A172 (cell line): Measurements from ENCODE around the gene NPHP1. TPM values are rescaled to one million over a fixed set of nuclear protein-coding genes. Genes with fewer than 3 reads are reported as not detected.
"Not testable (repeated sequence)": the region's sequence is repeated elsewhere in the genome, so short reads cannot be mapped to it uniquely, and the experiment has no call there.

Experiments
- DNase-seq: peaks from one replicate; pipeline ENCODE4 v3.0.0-alpha.2; 2015; ENCODE audit warnings: low spot score
- total RNA-seq: library from RNA; depleted of rRNA; stranded (reverse); fragments of >200 nt; shearing (Covaris generic); gene quantifications from 2 replicates; pipeline ENCODE4 v1.2.3, GENCODE V29; 2014; rRNA removed

Gene NPHP1
- 17.4 and 25.7 TPM in 2 replicates for total RNA-seq

DNA sequence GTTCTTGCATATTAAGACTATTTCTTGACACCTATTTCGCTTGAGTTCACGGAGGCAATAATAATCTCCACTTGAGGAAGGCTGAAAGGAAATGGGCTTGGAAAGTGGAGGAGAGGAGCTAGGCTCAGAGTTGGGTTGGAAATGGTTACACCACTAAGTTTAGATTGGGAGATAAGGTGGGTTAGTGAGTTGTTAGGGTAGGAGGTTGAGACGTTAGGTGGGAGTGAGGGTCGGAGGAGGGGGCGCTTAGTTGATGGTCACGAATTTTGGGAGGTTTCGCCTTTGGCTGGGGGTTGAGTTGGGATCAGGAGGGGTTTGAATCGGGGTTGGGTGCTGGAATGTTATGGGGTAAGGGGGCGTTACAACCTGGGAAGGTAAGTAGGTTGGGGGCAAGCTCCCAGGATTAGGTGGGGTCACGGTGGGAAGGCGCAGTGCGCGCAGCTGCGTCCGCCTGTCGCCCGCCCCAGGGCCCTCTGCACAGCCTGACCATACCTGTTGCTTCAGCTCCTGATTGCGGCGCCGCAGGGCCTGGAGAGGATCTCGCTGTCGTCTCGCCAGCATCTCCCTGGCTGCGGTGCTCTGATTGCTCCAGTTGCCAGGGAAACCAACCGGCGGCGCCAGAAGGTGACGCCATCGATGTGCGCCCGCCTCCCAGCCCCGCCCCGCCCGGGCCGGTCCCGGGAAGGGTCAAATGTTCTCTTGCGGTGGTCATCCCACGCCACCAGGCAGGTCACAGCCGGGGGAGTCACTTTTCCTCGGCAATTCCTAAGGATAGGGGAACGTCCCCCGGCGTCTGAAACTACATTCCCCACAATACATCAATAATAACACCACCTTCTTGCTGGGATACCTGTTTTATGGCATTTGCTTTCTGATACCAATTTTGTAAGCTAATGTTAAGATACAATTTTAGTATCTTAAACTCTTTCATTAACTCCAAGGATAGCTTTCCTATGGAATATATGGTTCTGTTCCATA lies at the start of gene NPHP1:
TSS of gene NPHP1 (minus strand) at position 606 of the 978 bp plus-strand sequence. CDS start at position 561, 45 bp downstream.
- peak; percentile 79 for DNase-seq

DNA sequence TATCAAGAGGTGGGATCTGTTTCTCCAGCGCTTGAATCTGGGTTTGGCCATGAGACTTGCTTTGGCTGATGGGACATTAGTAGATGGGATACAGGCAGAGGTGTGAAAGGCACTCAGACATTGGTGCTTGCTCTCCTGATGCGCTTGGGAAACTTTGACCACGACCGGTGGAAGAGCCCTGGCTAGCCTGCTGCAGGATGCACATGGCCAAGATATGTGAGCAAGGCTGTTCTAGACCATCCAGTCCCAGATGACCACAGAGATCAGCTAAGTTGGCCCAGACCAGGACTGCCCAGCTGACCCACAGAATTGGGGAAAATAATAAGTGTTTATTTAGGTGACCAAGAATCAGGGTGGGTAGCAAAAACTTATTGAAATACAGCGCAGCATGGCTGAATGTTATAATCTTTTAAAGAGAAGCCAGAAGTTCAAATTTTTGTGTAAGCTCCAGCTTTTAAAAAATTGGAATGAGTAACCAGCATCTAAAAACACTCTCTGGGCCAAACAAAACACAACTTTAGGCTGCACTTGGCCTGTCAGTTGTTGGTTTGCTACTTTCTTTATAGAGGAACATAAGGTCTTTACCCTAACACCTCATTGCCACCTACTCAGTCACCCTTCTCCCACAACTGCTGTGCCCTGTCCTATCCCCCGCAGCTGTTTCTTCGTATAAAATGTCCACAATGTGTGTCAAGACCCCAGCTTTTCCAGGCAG lies 43.4 kb upstream of the NPHP1 start:
- DNase-seq, result not testable (repeated sequence)

DNA sequence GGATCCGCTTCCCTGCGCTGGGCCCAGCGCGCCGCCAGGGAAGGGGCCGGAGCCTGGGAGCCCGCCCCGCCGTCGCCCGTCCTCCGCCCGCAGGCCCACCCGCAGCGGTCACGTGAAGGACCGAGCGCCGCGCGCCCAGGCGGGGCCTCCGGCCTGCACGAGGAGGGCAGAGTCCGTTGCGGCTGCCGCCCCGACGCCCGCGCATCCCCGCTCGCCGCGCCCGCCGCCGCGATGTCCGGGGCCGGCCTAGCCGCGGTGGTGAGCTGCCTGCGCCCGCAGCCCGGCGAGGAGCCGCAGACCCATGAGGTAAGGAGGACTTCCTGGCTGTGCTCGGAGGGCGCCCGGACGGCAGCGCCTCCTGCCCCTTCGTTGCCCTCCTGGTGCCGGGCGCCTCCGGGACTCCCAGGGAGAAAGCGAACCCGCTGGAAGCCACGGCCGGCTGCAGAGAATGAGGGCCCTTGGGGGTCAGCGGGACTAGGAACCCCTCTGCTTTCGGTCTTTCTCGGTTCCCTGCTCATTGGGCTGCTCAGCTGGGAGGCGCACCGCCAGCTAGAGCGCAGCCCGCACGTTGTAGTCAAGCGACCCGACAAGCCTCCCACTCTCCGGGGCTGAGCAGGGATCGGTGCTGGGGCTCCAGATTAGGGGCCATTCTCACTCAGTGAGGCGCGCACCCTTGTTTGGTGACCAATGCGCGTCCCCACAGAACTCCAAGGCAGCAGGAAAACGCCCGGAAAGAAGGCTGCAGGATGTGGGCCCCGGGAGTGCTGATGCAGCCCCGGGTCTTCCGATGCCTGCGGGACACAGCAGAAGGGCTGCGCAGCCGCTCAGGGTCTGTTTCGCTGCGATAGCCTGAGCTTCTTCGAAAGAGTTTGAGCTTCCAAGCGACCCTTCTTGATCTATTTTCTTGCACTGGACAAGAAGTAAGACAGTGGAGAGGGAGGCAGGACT lies 40.9 kb upstream of the NPHP1 start:
- not testable (repeated sequence) for DNase-seq

DNA sequence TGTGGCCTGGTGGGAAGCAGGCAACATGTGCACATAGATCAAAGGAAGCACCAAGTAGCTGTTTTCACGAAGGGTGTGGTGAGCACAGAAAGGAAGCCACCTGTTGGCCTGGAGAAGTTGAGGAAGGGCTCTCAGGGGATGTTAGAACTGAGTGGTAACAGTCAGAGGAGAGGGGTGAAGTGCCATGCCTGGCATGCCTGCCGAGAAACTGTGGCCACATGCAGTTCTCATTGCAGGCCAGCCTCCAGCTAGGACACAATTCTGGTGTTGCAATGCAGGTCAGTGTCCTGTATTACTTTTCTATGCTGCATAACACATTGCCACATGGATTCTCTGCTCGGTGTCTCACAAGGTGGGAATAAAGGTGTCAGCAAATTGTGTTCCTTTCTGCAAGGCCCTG lies 38.5 kb upstream of the NPHP1 start:
- DNase-seq, result not testable (repeated sequence)

DNA sequence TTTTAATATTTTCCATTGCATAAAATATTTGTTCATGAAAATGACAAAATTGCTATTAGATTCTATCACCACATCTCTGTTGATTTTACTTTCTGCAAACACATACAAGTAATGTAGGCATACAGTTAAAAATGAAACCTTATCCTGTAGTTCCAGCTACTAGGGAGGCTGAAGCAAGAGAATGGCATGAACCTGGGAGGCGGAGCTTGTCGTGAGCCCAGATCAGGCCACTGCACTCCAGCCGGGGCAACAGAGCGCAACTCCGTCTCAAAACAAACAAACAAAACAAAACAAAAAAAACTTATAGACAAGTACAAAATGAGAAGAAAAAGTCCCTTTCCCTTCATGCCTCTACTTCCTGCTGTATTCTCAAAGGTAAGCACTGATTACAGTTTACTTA lies 29.7 kb upstream of the NPHP1 start:
- DNase-seq, result not testable (repeated sequence)

DNA sequence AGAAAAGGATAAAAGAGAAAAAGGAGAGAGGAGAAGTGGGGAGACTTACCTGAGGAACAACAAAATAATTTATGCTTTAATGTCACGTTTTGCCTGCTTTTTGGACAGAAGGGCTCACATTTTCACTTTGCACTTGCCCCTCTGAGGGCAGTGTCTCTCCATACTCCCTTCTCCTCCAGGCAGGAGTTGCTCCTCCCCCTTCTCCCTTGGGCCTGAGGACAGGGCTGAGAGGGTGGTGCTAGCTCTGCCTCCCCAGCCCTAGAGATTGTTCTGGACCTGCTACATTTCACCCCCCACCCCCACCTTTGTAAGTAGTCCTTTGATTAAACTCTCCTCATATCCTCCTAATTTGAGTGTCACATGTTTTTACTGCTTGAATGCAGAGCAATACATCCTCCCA lies 25.1 kb upstream of the NPHP1 start:
- DNase-seq, result not testable (repeated sequence)

DNA sequence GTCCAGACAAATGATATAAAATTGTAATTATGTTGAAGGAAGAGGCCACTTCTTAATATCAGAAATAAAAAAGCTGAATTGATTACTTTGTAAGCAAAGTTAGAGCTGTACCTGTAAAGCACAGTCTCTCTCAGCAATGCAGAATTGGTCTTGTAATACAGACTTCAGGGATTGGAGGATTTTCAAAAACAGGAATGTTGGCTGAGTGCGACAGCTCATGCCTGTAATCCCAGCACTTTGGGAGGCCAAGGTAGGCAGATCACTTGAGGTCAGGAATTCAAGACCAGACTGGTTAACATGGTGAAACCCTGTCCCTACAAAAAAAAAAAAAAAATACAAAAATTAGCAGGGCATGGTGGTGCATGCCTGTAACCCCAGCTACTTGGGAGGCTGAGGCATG lies 17.8 kb upstream of the NPHP1 start:
- DNase-seq, result not testable (repeated sequence)

DNA sequence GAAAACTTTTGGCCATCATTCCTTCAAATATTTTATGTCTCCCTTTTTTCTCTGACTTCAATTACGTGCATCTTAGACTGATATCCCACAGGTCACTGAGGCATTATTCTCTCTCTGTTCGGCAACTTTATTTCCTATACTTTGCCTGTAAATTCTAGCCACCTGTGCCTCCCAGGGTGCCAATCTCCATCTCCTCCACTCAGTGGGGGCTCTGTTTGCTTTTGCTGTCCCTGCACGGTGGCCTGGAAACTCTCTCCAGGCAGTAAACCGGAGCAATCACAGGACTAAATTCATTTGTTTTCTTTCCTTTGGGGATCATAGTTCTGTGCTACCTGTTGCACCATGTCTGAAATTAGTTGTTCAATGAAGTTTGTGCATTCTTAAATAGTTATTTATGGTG lies 17.1 kb upstream of the NPHP1 start:
- no peak for DNase-seq

DNA sequence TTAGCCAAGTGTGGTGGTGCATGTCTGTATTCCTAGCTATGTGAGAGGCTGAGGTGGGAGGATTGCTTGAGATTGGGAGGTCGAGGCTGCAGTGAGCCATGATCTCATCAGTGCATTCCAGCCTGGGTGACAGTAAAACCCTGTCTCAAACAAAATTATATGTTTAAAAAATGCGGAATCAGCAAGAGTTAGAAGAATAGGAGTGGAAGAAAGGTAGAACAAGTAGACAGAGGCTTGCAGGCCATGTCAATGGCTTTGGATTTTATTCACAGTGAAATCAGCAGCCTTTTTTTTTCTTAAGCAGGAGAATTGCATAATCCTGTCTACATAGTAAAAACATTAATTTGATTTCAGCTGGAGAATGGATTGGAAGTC lies 15.4 kb upstream of the NPHP1 start:
- DNase-seq, result no peak

DNA sequence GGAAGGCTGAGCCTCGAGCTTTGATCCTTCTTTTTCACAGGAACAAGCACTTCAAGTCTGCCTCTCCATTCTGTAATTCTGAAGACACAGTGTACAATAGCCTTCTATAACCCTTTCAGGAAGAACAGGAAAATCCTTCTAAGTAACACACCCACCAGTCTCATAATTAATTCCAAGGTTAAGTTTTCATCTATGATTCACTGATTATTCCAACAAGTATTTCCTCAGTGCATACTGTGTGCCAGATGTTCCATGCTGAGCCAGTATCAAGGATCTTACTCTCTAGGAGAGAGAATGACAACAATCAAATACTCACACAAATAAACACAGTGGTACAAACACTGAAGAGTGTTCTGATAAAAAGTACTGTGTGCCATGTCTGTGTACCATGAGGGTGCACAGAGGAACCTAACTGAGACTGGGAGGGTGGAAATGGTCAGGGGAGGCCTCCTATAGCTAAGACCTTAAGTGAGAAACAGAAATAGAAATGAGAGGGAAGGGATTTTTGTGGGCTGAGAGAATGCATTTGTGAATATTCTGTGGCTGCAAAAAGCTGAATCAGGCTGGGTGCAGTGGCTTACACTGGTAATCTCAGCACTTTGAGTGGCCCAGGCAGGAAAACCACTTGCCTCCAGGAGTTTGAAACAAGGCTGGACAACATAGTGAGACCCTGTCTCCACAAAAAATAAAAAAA lies 14.8 kb upstream of the NPHP1 start:
- no peak for DNase-seq

DNA sequence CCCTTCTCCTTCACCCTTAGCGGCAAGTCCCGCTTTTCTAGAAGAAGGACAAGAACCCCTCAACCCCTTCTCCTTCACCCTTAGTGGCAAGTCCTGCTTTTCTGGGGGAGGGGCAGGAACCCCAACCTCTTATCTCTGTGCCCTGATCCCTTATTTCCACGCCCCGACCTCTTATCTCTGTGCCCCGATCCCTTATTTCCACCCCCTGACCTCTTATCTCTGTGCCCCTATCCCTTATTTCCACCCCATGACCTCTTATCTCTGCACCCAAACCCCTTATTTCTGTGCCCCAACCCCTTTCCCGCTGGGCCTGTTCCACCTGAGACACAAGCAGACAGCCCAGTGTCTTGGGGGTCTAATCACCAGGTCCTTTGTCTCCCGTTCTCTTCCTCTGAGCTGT lies 14.1 kb upstream of the NPHP1 start:
- DNase-seq, result not testable (repeated sequence)

DNA sequence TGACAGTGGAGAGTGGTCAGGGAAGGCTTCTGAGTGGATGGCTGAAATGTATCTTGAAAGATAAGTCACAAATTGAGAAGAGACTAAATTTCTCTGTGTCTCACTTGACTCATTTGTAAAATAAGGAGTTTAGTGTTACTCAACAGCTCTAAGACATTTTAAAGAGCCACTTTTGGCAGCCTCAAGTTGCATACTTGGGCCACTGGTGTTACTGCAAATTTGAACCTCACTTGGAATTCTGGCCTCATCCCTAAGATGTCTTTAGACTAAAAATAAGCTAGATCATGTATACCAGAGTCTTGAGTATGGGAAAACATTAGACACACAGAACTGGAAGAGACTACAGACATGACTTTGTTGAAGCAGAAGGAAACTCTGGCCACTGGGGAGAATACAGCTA lies 12.0 kb upstream of the NPHP1 start:
- no peak for DNase-seq

DNA sequence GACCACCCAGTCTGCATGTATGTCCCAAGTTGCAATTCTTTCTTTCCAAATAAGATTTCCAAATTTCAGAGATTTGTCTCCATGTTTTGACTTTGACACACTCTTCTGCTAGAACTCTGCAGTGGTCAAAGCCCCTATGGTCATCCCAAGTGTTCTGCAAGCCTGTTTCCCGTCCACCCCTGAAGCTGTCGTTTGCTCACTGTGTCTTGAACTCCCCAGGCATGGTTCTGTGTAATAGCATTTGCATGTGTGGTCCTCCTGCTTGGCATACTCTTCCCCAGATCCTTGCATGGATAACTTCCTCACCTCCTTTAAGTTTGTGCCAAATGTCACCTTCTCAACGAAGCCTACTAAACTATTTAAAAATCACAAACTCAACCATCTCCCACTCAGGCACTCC lies 11.4 kb upstream of the NPHP1 start:
- DNase-seq, result no peak

DNA sequence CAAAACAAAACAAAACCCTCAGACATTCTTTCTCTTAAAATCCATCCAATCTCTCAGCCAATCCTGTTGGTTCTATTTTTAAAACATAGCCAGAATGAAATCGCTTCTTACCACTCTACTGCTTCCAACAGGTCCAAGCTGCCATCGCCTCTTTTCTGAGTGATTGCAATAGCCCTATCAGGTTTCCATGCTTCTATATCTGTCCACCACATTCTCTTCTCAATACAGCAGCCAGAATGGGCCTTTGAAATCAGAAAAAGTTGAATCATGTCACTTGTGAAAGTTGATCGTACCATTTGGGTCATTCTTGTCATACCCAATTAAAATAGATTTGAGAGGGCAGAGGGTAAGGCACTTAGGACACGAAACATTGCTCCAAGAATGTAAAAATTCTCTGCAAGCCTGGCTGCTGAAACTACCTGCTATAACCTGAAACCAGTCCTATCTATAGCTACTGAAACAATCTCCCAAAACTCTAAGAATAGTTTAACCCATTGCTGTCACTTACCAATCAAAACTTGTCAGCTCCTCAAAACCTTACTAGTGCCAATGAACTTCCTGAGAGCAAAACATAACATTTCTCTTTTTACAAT lies 10.8 kb upstream of the NPHP1 start:
- no peak for DNase-seq

DNA sequence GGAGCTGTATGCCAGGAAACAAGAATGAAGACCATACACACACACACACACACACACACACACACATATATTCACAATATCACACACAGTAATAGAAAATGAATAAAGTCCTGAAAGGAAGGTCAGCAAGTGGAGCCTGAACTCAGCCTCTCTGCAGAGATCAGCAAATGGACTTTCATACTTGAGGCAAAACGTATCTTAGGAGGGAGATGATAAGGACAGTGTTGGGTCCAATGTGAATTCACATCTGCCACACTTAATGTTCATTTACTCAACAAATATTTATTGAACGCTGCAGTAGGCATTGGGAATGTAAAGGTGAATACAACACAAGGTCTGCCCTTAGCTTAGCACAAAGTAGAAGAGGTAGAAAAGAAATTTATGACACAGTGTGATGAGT lies 10.3 kb upstream of the NPHP1 start:
- no peak for DNase-seq

DNA sequence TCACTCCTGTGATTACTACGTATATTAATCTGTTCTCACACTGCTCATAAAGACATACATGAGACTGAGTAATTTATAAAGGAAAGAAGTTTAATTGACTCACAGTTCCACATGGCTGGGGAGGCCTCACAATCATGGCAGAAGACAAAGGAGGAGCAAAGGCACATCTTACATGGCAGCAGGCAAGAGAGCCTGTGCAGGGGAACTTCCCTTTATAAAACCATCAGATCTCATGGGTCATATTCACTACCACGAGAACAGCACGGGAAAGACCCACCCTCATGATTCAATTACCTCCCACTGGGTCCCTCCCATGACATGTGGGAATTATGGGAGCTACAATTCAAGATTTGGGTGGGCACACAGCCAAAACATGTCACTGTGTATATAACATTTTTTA lies 8.7 kb upstream of the NPHP1 start:
- not testable (repeated sequence) for DNase-seq

DNA sequence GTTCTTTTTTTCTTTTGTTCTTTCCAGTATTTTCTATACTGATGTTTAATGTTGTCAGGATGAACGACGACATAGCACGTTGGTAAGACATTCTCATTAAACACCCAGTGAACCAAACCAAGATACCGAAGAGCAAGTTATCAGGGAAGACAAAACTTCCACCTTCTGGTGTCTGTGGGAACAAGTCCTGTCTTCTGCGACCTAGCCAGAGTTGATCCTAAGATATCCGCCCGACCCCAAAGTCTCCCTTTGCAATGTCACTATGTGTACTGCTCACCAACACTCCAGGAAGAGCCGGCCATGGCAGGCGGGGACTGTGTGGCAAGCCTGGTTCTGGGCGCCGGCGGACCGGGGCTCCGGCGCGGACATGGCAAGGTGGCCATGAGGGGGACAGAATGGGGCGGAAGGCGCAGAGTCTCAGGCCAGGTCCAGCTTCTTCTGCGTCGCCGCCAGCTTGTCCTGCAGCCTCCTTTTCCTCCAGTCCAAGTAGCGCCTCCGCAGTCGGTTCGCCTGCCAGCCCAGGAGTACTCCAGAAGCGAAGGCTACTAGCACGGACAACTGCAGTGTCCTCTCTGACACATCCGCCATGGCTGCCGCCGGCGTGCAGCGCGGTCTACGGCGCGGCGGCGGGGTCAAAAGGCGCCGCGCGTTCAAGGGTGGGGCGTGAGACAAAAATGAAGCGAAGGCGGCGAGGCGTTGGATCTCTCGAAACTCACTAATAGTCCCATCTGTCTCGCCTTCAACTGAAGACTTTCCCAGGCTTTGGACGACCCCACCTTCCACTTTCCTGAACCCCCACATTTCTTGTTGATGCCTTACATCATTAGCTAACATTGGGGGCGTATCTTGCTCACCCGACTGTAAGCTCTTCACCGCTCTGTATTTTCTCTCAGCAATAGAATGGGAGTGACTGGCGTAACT lies 7.4 kb upstream of the NPHP1 start, which contains the start of gene MTLN:
TSS of gene MTLN (minus strand) at position 610 of the 921 bp plus-strand sequence. CDS start at position 588, 22 bp downstream.
- peak; percentile 46 for DNase-seq

DNA sequence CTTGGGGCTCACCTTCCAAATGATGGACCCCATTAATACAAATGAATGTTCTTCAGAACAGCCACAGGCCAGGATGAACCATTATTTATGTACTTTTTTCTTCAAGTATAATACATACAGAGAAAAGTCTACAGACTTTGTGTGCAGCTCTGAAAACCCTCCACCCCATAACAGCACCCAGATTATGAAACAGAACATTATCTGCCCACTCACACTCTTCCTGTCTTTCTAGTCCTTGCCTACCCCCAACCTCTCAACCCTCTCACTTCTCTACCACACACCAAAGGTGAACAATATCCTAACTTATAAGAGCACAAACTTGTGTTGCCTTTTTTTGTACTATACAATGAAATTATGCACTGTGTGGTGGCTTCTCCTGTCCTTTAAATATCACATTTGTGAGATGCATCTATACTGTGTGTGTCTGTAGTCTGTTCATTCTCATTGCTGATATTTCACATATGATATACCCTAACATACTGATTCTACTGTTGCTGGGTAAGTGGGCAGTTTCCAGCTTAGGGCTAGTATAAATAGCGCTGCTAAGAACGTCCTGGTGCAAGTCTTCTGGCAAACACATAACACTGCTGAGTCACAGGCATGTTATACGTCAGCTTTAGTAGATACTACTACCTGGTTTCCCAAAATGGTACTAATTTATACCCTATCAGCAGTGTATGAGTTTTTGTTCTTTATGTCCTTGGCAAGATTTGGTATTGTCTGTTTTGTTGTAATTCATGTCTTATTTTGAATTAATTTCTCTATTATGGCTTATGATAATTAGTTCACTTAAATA lies 1.0 kb upstream of the NPHP1 start:
- DNase-seq, result no peak

DNA sequence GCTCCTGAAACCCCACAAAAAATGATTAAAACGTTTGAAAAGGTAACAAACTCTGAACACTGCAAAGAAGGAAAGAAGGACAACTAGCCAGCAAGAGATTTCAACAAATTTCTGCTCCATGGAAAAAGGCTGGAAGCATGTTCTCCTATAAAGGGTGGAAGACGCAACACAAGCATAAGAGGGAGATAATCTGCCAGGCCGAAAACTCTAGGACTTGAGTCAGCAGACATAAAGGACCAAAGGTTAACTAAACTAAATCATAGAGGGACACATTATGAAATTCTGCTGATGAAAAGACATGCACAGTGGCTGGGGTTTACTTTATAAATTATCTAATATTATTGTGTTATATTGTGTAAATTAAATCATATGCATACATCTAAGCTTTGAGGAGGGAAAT lies 6.8 kb downstream of the NPHP1 start:
- no peak for DNase-seq
